ENCODE measurements around the gene TPR.
"Not testable (repeated sequence)": the region's sequence is repeated elsewhere in the genome, so short reads cannot be mapped to it uniquely, and the experiment has no call there.

Gene TPR

GRCh38 chr1:186375929-186376319 lies 871 bp upstream of the TPR start:
- peak overlapping the region; percentile 96 for H3K27ac Mint-ChIP-seq
- peaks cover 26% of the 10 kb centered on the region for H3K36me3 Mint-ChIP-seq (ENCODE audit: low read depth)
- H3K9me3 Mint-ChIP-seq: no peaks in the 10 kb centered on the region
- peaks cover 35% of the 10 kb centered on the region for H3K4me1 Mint-ChIP-seq (ENCODE audit: low read depth)
- H3K27me3 Mint-ChIP-seq (ENCODE audit: low read depth): no peaks in the 10 kb centered on the region
- peak overlapping the region; percentile 99 for H3K4me3 Mint-ChIP-seq

- Mint-ChIP-seq H3K36me3 (ENCODE audit: low read depth) (peaks cover 27% of the 10 kb centered on the region), H3K27ac (peak overlapping the region; percentile 96), H3K9me3 (no peaks in the 10 kb centered on the region), H3K4me3 (peak overlapping the region; percentile 99), H3K4me1 (ENCODE audit: low read depth) (peaks cover 35% of the 10 kb centered on the region), H3K27me3 (ENCODE audit: low read depth) (no peaks in the 10 kb centered on the region)
These were observed 526 bp downstream of the TPR start for GRCh38 chr1:186374303-186375151.

DNA sequence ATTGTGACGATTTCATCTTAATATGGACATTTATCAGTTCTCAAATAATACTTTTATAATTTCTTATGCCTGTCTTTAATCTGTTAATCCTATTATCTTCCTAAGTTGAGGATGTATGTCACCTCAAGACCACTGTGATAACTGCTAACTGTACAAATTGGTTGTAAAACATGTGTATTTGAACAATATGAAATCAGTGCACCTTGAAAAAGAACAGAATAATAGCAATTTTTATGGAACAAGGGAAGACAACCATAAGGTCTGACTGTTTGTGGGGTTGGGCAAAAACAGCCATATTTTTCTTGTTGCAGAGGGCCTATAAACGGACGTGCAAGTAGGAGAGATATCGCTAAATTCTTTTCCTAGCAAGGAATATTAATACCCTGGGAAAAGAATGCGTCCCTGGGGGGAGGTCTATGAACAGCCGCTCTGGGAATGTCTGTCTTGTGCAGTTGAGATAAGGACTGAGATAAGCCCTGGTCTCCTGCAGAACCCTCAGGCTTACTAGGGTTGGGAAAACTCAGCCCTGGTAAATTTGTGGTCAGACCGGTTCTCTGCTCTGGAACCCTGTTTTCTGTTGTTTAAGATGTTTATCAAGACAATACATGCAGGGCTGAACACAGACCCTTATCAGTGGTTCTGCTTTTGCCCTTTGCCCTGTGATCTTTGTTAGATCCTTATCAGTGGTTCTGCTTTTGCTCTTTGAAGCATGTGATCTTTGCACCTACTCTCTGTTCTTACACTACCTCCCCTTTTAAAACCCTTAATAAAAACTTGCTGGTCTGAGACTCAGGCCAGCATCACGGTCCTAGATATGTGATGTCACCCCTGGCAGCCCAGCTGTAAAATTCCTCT lies 27.0 kb downstream of the TPR start:
- peaks cover 61% of the 10 kb centered on the region for H3K36me3 Mint-ChIP-seq (ENCODE audit: low read depth)

GRCh38 chr1:186340772-186341171 lies 34.3 kb downstream of the TPR start:
- Mint-ChIP-seq H3K4me3 (no peak overlapping the region), H3K36me3 (ENCODE audit: low read depth) (peaks cover 52% of the 10 kb centered on the region), H3K27me3 (ENCODE audit: low read depth) (no peaks in the 10 kb centered on the region), H3K27ac (no peak overlapping the region), H3K4me1 (ENCODE audit: low read depth) (peaks cover 2% of the 10 kb centered on the region), H3K9me3 (no peaks in the 10 kb centered on the region)

More for the DNA sequence above, 27.0 kb downstream of the TPR start:
- H3K27ac Mint-ChIP-seq; H3K27me3 Mint-ChIP-seq (ENCODE audit: low read depth); H3K4me3 Mint-ChIP-seq; H3K4me1 Mint-ChIP-seq (ENCODE audit: low read depth); H3K9me3 Mint-ChIP-seq: not testable (repeated sequence)

DNA sequence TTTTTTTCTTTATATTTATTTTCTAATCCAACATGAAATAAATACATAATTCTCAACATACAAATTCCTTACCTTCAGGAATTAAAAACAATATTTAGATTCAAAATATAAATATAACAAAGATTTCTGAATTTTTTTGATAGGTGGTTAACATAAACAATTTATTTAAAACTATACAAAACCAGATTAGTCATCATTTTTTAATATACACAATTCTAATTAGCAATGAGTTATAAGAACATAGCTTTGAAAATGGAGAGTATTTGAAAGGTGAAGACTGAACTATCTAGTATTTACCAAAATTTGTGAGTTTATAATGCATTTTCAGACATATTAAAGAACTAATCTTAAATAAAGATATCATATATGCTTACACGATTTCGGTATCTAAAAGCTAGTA lies 37.5 kb downstream of the TPR start:
- Mint-ChIP-seq H3K9me3 (no peaks in the 10 kb centered on the region), H3K4me1 (ENCODE audit: low read depth) (peaks cover 2% of the 10 kb centered on the region), H3K36me3 (ENCODE audit: low read depth) (peaks cover 46% of the 10 kb centered on the region), H3K27ac (no peak overlapping the region), H3K4me3 (no peak overlapping the region), H3K27me3 (ENCODE audit: low read depth) (no peaks in the 10 kb centered on the region)

- peaks cover 8% of the 10 kb centered on the region for H3K4me1 Mint-ChIP-seq (ENCODE audit: low read depth)
- no peaks in the 10 kb centered on the region for H3K9me3 Mint-ChIP-seq
- peaks cover 37% of the 10 kb centered on the region for H3K36me3 Mint-ChIP-seq (ENCODE audit: low read depth)
- H3K4me3 Mint-ChIP-seq: no peak overlapping the region
- H3K27me3 Mint-ChIP-seq (ENCODE audit: low read depth): no peaks in the 10 kb centered on the region
- no peak overlapping the region for H3K27ac Mint-ChIP-seq
These were observed 44.3 kb downstream of the TPR start for GRCh38 chr1:186330758-186331157.

- peaks cover 25% of the 10 kb centered on the region for H3K4me1 Mint-ChIP-seq (ENCODE audit: low read depth)
- H3K27ac Mint-ChIP-seq: no peak overlapping the region
- H3K4me3 Mint-ChIP-seq: no peak overlapping the region
- H3K9me3 Mint-ChIP-seq: no peaks in the 10 kb centered on the region
- peaks cover 43% of the 10 kb centered on the region for H3K36me3 Mint-ChIP-seq (ENCODE audit: low read depth)
- no peaks in the 10 kb centered on the region for H3K27me3 Mint-ChIP-seq (ENCODE audit: low read depth)
These were observed 47.7 kb downstream of the TPR start for GRCh38 chr1:186327331-186327730.

DNA sequence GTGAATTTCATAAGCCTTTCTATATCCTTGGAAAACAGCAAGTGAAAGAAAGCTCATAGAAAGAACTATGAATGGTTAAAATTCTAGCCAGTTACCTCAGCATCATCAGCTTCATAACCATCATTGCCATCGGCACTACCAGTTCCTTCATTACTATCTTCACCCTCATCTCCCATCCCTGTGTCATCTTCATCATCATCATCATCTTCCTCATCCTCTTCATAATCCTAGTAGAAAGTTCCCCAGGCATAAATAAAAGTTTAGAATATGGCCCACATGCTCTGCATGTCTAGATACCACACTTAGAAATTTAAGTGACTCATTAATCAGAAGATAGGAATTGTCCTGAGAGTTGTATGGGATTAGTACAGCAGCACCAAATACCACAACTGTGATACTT lies 49.0 kb downstream of the TPR start:
- no peaks in the 10 kb centered on the region for H3K27me3 Mint-ChIP-seq (ENCODE audit: low read depth)
- H3K9me3 Mint-ChIP-seq: no peaks in the 10 kb centered on the region
- H3K36me3 Mint-ChIP-seq (ENCODE audit: low read depth): peaks cover 56% of the 10 kb centered on the region
- peaks cover 35% of the 10 kb centered on the region for H3K4me1 Mint-ChIP-seq (ENCODE audit: low read depth)
- peak overlapping the region; percentile 42 for H3K27ac Mint-ChIP-seq
- H3K4me3 Mint-ChIP-seq: no peak overlapping the region

GRCh38 chr1:186325239-186325638 lies 49.8 kb downstream of the TPR start:
- peaks cover 41% of the 10 kb centered on the region for H3K4me1 Mint-ChIP-seq (ENCODE audit: low read depth)
- H3K36me3 Mint-ChIP-seq (ENCODE audit: low read depth): peaks cover 57% of the 10 kb centered on the region
- H3K27ac Mint-ChIP-seq: peak overlapping the region; percentile 58
- H3K4me3 Mint-ChIP-seq: no peak overlapping the region
- H3K27me3 Mint-ChIP-seq (ENCODE audit: low read depth): no peaks in the 10 kb centered on the region
- H3K9me3 Mint-ChIP-seq: no peaks in the 10 kb centered on the region

DNA sequence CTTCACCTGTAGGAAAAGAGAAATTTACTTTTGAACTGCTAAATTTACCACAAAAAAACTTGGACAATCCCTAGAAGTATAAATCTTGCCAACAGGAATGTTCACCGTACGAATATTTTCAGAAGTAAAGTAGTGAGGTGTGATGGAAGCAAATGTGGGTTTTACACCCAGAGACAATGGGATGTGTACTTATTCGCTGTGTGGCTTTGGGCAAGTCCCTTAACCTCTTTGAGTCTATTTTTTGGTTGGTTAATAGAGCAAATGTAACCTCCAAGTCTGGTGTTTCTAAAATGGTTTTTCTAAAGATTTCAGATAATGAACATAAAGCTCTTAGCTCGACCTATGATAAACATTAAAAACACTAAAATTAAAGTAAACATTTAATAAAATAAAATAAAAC lies 51.2 kb downstream of the TPR start:
- H3K27me3 Mint-ChIP-seq (ENCODE audit: low read depth): no peaks in the 10 kb centered on the region
- H3K27ac Mint-ChIP-seq: peak overlapping the region; percentile 69
- peaks cover 67% of the 10 kb centered on the region for H3K36me3 Mint-ChIP-seq (ENCODE audit: low read depth)
- H3K4me3 Mint-ChIP-seq: peak overlapping the region; percentile 75
- H3K9me3 Mint-ChIP-seq: no peaks in the 10 kb centered on the region
- peaks cover 45% of the 10 kb centered on the region for H3K4me1 Mint-ChIP-seq (ENCODE audit: low read depth)

- Mint-ChIP-seq H3K27me3 (ENCODE audit: low read depth) (no peaks in the 10 kb centered on the region), H3K36me3 (ENCODE audit: low read depth) (peaks cover 58% of the 10 kb centered on the region), H3K27ac (peak overlapping the region; percentile 33), H3K9me3 (no peaks in the 10 kb centered on the region), H3K4me3 (peak overlapping the region; percentile 51), H3K4me1 (ENCODE audit: low read depth) (peaks cover 24% of the 10 kb centered on the region)
These were observed 59.5 kb downstream of the TPR start for GRCh38 chr1:186315570-186315969.

GRCh38 chr1:186311375-186312051 lies 63.5 kb downstream of the TPR start:
- Mint-ChIP-seq H3K4me1 (ENCODE audit: low read depth) (peaks cover 16% of the 10 kb centered on the region), H3K9me3 (peaks cover under 1% of the 10 kb centered on the region), H3K27ac (no peak overlapping the region), H3K4me3 (no peak overlapping the region), H3K36me3 (ENCODE audit: low read depth) (peaks cover 36% of the 10 kb centered on the region), H3K27me3 (ENCODE audit: low read depth) (no peaks in the 10 kb centered on the region)

DNA sequence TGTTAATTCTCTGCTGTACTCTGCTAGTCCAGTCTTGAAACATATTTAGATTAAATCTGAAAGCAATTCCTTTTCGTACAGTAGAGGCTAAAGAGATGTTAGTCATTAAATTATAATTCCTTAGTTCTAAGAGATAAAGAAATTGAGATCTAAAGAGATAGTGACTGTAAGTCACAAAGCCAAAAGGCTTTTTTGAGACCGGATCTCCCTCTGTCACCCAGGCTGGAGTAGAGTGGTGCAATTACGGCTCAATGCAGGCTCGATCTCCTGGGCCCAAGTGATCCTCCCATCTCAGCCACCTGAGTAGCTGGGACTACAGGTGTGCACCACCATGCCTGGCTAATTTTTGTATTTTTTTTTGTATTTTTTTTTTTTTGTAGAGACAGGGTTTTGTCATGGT lies 64.7 kb downstream of the TPR start:
- peaks cover 30% of the 10 kb centered on the region for H3K36me3 Mint-ChIP-seq (ENCODE audit: low read depth)
- peaks cover 18% of the 10 kb centered on the region for H3K4me1 Mint-ChIP-seq (ENCODE audit: low read depth)
- peaks cover 5% of the 10 kb centered on the region for H3K9me3 Mint-ChIP-seq
- peak overlapping the region; percentile 29 for H3K27ac Mint-ChIP-seq
- no peak overlapping the region for H3K4me3 Mint-ChIP-seq
- no peaks in the 10 kb centered on the region for H3K27me3 Mint-ChIP-seq (ENCODE audit: low read depth)

- Mint-ChIP-seq H3K4me3 (no peak overlapping the region), H3K9me3 (peaks cover 5% of the 10 kb centered on the region), H3K27ac (no peak overlapping the region), H3K4me1 (ENCODE audit: low read depth) (peaks cover 28% of the 10 kb centered on the region), H3K27me3 (ENCODE audit: low read depth) (no peaks in the 10 kb centered on the region), H3K36me3 (ENCODE audit: low read depth) (peaks cover 23% of the 10 kb centered on the region)
These were observed 66.6 kb downstream of the TPR start for GRCh38 chr1:186308264-186309060.

Measured in T-helper 1 cell treated with Interleukin-12 subunit alpha and Interleukin-12 subunit beta and Interleukin-4 antibody, amounts not matched to agents 30 μg/mL and 1 μg/mL, for 36 hours (primary cell).